Measurements from ENCODE around the gene KRT9. TPM values are rescaled to one million over a fixed set of nuclear protein-coding genes. Genes with fewer than 3 reads are reported as not detected.
"Not testable (repeated sequence)": the region's sequence is repeated elsewhere in the genome, so short reads cannot be mapped to it uniquely, and the experiment has no call there.

The KRT9 gene
- total and polyA plus RNA-seq, 2 experiments from 2014 or later, result not detected

DNA sequence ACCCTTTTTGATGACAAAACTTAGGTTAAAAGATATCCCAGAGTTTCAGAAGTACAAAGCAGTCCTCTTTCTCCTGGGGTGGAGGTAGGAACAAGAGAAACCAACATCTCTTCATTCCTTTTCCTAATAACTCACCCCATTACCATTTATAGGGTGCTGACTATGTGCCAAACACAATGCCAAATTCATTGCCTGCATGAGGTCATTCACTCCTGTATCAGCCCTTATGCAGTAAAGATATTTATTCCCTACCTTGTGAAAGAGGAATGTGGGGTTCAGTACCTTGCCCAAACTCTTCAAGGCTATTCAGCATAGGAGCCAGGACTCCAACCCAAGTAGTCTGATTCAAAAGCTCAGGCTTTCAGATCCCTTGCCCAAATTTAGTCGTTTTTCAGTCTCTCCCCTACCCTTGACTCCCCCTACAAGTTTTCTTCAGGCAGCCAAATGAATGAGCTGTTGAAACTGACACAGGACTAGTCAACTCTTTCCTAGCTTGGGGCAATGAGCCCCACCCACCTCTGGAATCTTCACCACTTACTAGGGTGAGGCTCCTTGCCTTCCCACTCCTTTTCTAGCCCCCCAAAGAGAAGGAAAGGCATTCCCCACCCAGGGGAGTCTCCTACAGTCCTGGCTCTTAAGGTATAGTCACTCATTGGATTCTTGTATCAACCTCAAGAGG lies 9.0 kb upstream of the KRT9 start:
- Histone ChIP-seq H3K4me1 (ENCODE audit: low read depth) (peaks cover 7% of the 10 kb centered on the region), H3K9me3 (ENCODE audit: low read depth) (no peaks in the 10 kb centered on the region), H3K27ac (no peak overlapping the region), H3K4me3 (no peak overlapping the region), H3K27me3 (no peaks in the 10 kb centered on the region), H3K36me3 (no peaks in the 10 kb centered on the region)
- DNase-seq (ENCODE audit: low read depth in 1 of 2, low spot score in 1 of 2), result no peak
- TF ChIP-seq, protein P1, sequence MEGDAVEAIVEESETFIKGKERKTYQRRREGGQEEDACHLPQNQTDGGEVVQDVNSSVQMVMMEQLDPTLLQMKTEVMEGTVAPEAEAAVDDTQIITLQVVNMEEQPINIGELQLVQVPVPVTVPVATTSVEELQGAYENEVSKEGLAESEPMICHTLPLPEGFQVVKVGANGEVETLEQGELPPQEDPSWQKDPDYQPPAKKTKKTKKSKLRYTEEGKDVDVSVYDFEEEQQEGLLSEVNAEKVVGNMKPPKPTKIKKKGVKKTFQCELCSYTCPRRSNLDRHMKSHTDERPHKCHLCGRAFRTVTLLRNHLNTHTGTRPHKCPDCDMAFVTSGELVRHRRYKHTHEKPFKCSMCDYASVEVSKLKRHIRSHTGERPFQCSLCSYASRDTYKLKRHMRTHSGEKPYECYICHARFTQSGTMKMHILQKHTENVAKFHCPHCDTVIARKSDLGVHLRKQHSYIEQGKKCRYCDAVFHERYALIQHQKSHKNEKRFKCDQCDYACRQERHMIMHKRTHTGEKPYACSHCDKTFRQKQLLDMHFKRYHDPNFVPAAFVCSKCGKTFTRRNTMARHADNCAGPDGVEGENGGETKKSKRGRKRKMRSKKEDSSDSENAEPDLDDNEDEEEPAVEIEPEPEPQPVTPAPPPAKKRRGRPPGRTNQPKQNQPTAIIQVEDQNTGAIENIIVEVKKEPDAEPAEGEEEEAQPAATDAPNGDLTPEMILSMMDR (IDR thresholded peaks at IDR 0.05; ENCODE audit: low read depth, low read length), result no peak

DNA sequence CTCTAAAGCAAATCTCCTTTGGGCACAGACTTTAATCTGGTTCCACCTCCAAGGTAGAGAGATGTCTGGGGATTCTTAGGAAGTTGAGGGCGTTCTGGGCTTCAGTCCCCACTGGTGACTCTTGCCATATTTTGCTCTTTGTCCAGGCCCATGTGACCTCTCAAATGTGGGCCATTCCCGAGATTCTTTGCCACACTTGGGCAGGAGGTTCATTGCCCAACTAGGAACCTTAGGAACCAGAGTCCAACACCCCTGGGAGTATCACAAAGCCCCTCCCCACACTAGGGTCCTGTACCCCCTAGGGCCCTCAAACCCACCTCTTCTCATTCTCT lies 8.4 kb upstream of the KRT9 start:
- H3K27me3 ChIP-seq, result no peaks in the 10 kb centered on the region
- no peaks in the 10 kb centered on the region for H3K36me3 ChIP-seq
- TF ChIP-seq, protein P1 (IDR thresholded peaks at IDR 0.05; ENCODE audit: low read depth, low read length), result no peak
- H3K27ac ChIP-seq, result no peak overlapping the region
- H3K9me3 ChIP-seq (ENCODE audit: low read depth), result no peaks in the 10 kb centered on the region
- H3K4me3 ChIP-seq, result no peak overlapping the region
- DNase-seq (ENCODE audit: low read depth in 1 of 2, low spot score in 1 of 2), result no peak
- peaks cover 2% of the 10 kb centered on the region for H3K4me1 ChIP-seq (ENCODE audit: low read depth)

DNA sequence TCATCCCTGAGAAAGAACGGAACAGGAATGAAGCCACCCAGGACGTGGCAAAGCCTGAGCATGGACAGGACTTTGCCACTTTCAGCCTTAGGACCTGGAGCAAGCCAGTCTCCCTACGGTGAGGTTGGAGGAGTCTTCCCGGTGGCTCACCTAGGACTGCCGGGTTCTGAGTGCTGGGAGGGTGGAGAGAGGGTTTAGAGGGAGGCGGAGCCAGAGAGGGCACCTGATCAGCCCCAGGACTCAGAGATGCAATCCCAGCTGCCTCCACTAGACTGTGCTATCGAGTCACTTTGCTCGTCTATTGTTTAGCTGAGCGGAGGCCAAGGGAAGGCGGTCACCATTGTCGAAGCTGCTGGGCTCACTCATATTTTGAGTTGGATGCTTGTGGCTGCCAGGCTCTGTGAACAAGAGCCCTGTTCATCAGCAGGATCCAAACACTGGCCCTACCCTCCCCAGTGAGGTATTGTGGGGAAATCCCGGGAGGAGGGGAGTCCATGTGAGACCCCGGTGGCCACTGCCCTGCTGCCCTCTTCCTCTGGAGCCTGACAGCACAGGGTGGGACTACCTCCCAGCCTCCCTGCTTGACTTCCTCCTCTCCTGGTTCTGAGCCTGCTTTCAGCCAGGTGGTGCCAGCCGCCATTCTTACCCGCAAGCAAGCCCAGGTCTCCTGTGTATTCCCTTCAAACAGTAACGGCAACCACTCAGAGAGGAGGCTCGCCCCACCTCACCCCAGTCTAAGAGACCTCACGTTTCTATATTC lies 7.8 kb upstream of the KRT9 start:
- no peak overlapping the region for H3K4me3 ChIP-seq
- H3K27ac ChIP-seq, result no peak overlapping the region
- TF ChIP-seq, protein P1 (IDR thresholded peaks at IDR 0.05; ENCODE audit: low read depth, low read length), result peak; percentile 93

DNA sequence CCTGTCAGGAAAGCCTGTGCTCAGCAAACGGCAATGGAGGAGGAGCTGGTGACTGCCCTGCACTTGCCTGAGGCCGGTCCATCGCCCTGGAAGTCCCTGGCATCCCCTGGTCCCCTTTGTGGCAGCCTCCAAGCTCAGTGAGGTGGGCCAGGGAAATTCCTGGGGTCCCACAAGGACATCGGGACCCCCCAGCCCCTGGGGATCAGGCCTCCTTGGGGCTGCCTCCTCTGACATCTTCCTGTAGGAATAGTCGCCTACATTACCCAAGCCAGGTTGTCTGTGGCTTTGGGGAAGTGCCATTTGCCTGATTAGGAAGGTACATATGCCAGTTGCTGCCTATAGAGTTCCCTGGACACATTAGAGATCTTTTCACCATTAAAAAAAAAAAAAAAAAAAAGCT lies 7.1 kb upstream of the KRT9 start:
- H3K4me1 ChIP-seq (ENCODE audit: low read depth), result no peaks in the 10 kb centered on the region
- DNase-seq (ENCODE audit: low read depth in 1 of 2, low spot score in 1 of 2), result no peak
- H3K4me3 ChIP-seq, result no peak overlapping the region
- H3K27me3 ChIP-seq, result no peaks in the 10 kb centered on the region
- no peak overlapping the region for H3K27ac ChIP-seq
- H3K9me3 ChIP-seq (ENCODE audit: low read depth), result no peaks in the 10 kb centered on the region
- TF ChIP-seq, protein P1 (IDR thresholded peaks at IDR 0.05; ENCODE audit: low read depth, low read length), result no peak
- no peaks in the 10 kb centered on the region for H3K36me3 ChIP-seq

More for the DNA sequence above, 7.8 kb upstream of the KRT9 start:
- Histone ChIP-seq H3K27me3 (no peaks in the 10 kb centered on the region), H3K9me3 (ENCODE audit: low read depth) (no peaks in the 10 kb centered on the region), H3K36me3 (no peaks in the 10 kb centered on the region), H3K4me1 (ENCODE audit: low read depth) (no peaks in the 10 kb centered on the region)
- peak; percentile 81 to 83 for DNase-seq (ENCODE audit: low read depth in 1 of 2, low spot score in 1 of 2)

DNA sequence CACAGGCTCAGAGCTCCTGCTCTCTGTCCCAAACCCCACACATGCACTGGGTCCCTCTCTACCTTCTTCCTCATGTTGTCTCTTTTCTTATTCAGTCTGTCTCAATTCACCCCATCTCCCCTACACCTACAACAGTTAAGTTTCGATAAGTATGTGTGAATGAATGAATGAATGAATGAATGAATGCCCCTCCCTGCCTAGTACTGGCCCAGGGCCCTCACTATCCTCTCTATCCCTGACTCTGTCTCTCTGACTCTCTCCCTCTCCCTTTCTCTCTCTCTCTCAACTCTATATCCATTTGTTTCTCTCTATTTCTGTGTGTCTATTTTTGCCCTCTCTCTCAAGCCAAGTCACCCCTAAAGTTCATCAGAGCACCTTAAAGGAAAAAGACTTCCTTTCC lies 6.7 kb upstream of the KRT9 start:
- H3K27me3 ChIP-seq, result no peaks in the 10 kb centered on the region
- no peak for DNase-seq (ENCODE audit: low read depth in 1 of 2, low spot score in 1 of 2)
- H3K4me3 ChIP-seq, result no peak overlapping the region
- no peaks in the 10 kb centered on the region for H3K36me3 ChIP-seq
- H3K4me1 ChIP-seq (ENCODE audit: low read depth), result no peaks in the 10 kb centered on the region
- H3K27ac ChIP-seq, result no peak overlapping the region
- TF ChIP-seq, protein P1 (IDR thresholded peaks at IDR 0.05; ENCODE audit: low read depth, low read length), result no peak
- H3K9me3 ChIP-seq (ENCODE audit: low read depth), result no peaks in the 10 kb centered on the region

DNA sequence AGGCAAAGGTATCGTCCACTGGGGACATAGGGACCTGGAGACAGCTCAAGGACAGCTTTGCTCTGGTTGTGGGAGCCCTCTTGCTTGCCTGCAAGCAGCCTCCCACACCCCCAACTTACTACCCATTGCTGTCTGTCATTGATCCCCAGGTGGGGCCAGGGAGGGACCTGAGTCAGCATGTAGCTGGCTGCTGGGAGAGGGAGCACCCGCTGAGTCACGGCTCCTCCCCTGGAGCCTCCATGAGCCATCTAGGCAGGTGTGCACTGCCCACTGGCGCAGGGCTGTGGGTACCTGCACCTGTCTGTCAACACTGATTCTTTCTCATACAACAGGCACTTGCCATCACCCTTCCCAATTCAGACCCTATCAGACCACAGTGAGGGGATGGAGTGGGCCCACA lies 4.9 kb upstream of the KRT9 start:
- not testable (repeated sequence) for H3K4me3 ChIP-seq; H3K4me1 ChIP-seq (ENCODE audit: low read depth); H3K9me3 ChIP-seq (ENCODE audit: low read depth); H3K36me3 ChIP-seq; DNase-seq (ENCODE audit: low read depth in 1 of 2, low spot score in 1 of 2); H3K27ac ChIP-seq; H3K27me3 ChIP-seq

Data from cardiac muscle cell (in vitro differentiated cells and primary cell).